Measurements from ENCODE around the gene P2RX3.
"Not testable (repeated sequence)": the region's sequence is repeated elsewhere in the genome, so short reads cannot be mapped to it uniquely, and the experiment has no call there.

- TF ChIP-seq CTCF, POLR2A (IDR thresholded peaks at IDR 0.05): not testable (repeated sequence)
These were observed 1.3 kb upstream of the P2RX3 start for GRCh38 chr11:57336856-57337255.
